HepG2 (cell line): ENCODE measurements around the gene SEPHS1. TPM values are rescaled to one million over a fixed set of nuclear protein-coding genes. Genes with fewer than 3 reads are reported as not detected.
A peak's percentile ranks its signal among the peaks of the same experiment; 100 is the strongest.

Source experiments
- CHCHD3 ChIP-seq: sonication (generic); formaldehyde crosslinking; IDR thresholded peaks from 2 replicates; pipeline ENCODE4 v1.8.0; 2022; ENCODE audit warnings: mild to moderate bottlenecking, missing genetic modification reagents, moderate library complexity
- HMG20B ChIP-seq: conservative IDR thresholded peaks from 2 replicates; pipeline ENCODE4 v1.6.1; 2016; ENCODE audit warnings: missing genetic modification reagents, missing compliant biosample characterization
- NCOA2 ChIP-seq: sonication (generic); formaldehyde crosslinking; IDR thresholded peaks from 2 replicates; pipeline ENCODE4 v1.8.0; 2022; ENCODE audit warnings: inconsistent platforms
- NONO ChIP-seq, 2 experiments: fragments of 450-650 bp in 1 of 2; sonication (generic) in 1 of 2; formaldehyde crosslinking in 1 of 2; IDR thresholded peaks in 1 of 2; conservative IDR thresholded peaks in 1 of 2; 2 replicates each; pipeline versions ENCODE4 v1.6.1 to v1.8.0; 2017 to 2022; ENCODE audit warnings: mild to moderate bottlenecking in 1 of 2, missing genetic modification reagents in 1 of 2, moderate library complexity in 1 of 2
- PHF21A ChIP-seq: sonication (generic); formaldehyde crosslinking; IDR thresholded peaks from 2 replicates; pipeline ENCODE4 v1.5.0; 2020; ENCODE audit warnings: mild to moderate bottlenecking, missing genetic modification reagents
- PHF8 ChIP-seq: sonication (generic); formaldehyde crosslinking; IDR thresholded peaks from 2 replicates; pipeline ENCODE4 v1.5.0; 2020; ENCODE audit warnings: missing genetic modification reagents
- PREB ChIP-seq: sonication (generic); formaldehyde crosslinking; IDR thresholded peaks from 2 replicates; pipeline ENCODE4 v1.4.0; 2020; ENCODE audit warnings: missing genetic modification reagents
- SKI ChIP-seq: fragments of 450-650 bp; IDR thresholded peaks from one replicate; pipeline ENCODE4 v1.6.1; 2018; ENCODE audit warnings: mild to moderate bottlenecking; ENCODE audit not compliant: partially characterized antibody
- WIZ ChIP-seq: sonication (generic); formaldehyde crosslinking; IDR thresholded peaks from 2 replicates; pipeline ENCODE4 v1.5.1; 2020; ENCODE audit warnings: mild to moderate bottlenecking, missing genetic modification reagents
- ZNF20 ChIP-seq: sonication (generic); formaldehyde crosslinking; IDR thresholded peaks from 2 replicates; pipeline ENCODE4 v1.4.0; 2020; ENCODE audit warnings: mild to moderate bottlenecking, moderate library complexity, missing genetic modification reagents
- ZNF569 ChIP-seq: sonication (generic); formaldehyde crosslinking; IDR thresholded peaks from 2 replicates; pipeline ENCODE4 v1.5.0; 2020; ENCODE audit warnings: mild to moderate bottlenecking, missing genetic modification reagents, moderate library complexity, borderline replicate concordance
- ZNF674 ChIP-seq: sonication (generic); formaldehyde crosslinking; IDR thresholded peaks from 2 replicates; pipeline ENCODE4 v1.5.0; 2020; ENCODE audit warnings: low read depth, mild to moderate bottlenecking, missing genetic modification reagents
- polyA plus RNA-seq, 8 experiments: library from polyadenylated mRNA; depleted of rRNA in 3 of 8; stranded (reverse) in 7 of 8; unstranded in 1 of 8; fragments of >200 nt; fragmentation: Illumina TruSeq in 4 of 8; extraction: Trizol in 4 of 8; gene quantifications; 2 replicates each; pipeline versions ENCODE4 v1.2.1 to v1.2.3, GENCODE V29; 2011 to 2016; ENCODE audit warnings: low read depth in 4 of 8, missing spikeins in 1 of 8, mixed read lengths in 1 of 8; ENCODE audit not compliant: insufficient read depth in 1 of 8
- total RNA-seq, 5 experiments: library from RNA; depleted of rRNA; stranded (reverse); fragments of >200 nt; fragmentation: Illumina TruSeq; extraction: Trizol; gene quantifications; 2 replicates each; pipeline ENCODE4 v1.2.3, GENCODE V29; 2016; ENCODE audit warnings: low read depth in 1 of 5
- TF ChIP-seq, protein P1 (sequence below): sonication (generic); formaldehyde crosslinking; IDR thresholded peaks from 2 replicates; pipeline ENCODE4 v1.5.0; 2020; ENCODE audit warnings: missing genetic modification reagents, mild to moderate bottlenecking, borderline replicate concordance
- TF ChIP-seq, protein P2 (sequence below): IDR thresholded peaks from 2 replicates; pipeline ENCODE4 v1.6.1; 2016; ENCODE audit warnings: mild to moderate bottlenecking, missing biosample characterization, missing genetic modification reagents
- TF ChIP-seq, protein P3 (sequence below): sonication (generic); formaldehyde crosslinking; IDR thresholded peaks from 2 replicates; pipeline ENCODE4 v1.4.0; 2020; ENCODE audit warnings: missing genetic modification reagents
- TF ChIP-seq, protein P4 (sequence below): fragments of 450-650 bp; IDR thresholded peaks from 2 replicates; pipeline ENCODE4 v1.6.1; 2017; ENCODE audit warnings: mild to moderate bottlenecking
- TF ChIP-seq, protein P5 (sequence below): IDR thresholded peaks from 2 replicates; pipeline ENCODE4 v1.6.1; 2016; ENCODE audit warnings: missing compliant biosample characterization, missing genetic modification reagents, borderline replicate concordance

SEPHS1 gene
- total and polyA plus RNA-seq, 2 of the 13 experiments (the other 11 are each of a cell fraction or from before 2014, with no cell fraction given) = 57.8 to 61.5 TPM

GRCh38 chr10:13299437-13300287 is 48.4 kb downstream of the SEPHS1 start, which contains the start of gene PHYH (continued):
- TF ChIP-seq HMG20B (CRISPR knock-in tag) = no peak
- TF ChIP-seq, protein P1, sequence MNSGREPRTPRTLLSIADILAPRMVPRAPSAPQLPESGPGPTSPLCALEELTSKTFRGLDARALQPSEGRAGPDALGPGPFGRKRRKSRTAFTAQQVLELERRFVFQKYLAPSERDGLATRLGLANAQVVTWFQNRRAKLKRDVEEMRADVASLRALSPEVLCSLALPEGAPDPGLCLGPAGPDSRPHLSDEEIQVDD (CRISPR knock-in tag) = no peak
- TF ChIP-seq PREB = no peak
- no peak for TF ChIP-seq ZNF569 (CRISPR knock-in tag)
- TF ChIP-seq SKI = peak; percentile 32
- TF ChIP-seq PHF21A (CRISPR knock-in tag) = peak; percentile 24; the same call in 1 of the 2 replicates
- TF ChIP-seq PHF8 (CRISPR knock-in tag) = peak; percentile 43; the same call in 1 of the 2 replicates
- no peak for TF ChIP-seq ZNF20 (CRISPR knock-in tag)
- TF ChIP-seq, protein P2, sequence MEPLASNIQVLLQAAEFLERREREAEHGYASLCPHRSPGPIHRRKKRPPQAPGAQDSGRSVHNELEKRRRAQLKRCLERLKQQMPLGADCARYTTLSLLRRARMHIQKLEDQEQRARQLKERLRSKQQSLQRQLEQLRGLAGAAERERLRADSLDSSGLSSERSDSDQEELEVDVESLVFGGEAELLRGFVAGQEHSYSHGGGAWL = peak; percentile 48
- TF ChIP-seq NONO (IDR thresholded peaks at IDR 0.05) = no peak
- TF ChIP-seq NONO (CRISPR knock-in tag; conservative IDR thresholded peaks at IDR 0.05) = peak; percentile 68
- TF ChIP-seq, protein P3, sequence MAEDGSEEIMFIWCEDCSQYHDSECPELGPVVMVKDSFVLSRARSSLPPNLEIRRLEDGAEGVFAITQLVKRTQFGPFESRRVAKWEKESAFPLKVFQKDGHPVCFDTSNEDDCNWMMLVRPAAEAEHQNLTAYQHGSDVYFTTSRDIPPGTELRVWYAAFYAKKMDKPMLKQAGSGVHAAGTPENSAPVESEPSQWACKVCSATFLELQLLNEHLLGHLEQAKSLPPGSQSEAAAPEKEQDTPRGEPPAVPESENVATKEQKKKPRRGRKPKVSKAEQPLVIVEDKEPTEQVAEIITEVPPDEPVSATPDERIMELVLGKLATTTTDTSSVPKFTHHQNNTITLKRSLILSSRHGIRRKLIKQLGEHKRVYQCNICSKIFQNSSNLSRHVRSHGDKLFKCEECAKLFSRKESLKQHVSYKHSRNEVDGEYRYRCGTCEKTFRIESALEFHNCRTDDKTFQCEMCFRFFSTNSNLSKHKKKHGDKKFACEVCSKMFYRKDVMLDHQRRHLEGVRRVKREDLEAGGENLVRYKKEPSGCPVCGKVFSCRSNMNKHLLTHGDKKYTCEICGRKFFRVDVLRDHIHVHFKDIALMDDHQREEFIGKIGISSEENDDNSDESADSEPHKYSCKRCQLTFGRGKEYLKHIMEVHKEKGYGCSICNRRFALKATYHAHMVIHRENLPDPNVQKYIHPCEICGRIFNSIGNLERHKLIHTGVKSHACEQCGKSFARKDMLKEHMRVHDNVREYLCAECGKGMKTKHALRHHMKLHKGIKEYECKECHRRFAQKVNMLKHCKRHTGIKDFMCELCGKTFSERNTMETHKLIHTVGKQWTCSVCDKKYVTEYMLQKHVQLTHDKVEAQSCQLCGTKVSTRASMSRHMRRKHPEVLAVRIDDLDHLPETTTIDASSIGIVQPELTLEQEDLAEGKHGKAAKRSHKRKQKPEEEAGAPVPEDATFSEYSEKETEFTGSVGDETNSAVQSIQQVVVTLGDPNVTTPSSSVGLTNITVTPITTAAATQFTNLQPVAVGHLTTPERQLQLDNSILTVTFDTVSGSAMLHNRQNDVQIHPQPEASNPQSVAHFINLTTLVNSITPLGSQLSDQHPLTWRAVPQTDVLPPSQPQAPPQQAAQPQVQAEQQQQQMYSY (CRISPR knock-in tag) = peak; percentile 43; the same call in 1 of the 2 replicates
- TF ChIP-seq, protein P4, sequence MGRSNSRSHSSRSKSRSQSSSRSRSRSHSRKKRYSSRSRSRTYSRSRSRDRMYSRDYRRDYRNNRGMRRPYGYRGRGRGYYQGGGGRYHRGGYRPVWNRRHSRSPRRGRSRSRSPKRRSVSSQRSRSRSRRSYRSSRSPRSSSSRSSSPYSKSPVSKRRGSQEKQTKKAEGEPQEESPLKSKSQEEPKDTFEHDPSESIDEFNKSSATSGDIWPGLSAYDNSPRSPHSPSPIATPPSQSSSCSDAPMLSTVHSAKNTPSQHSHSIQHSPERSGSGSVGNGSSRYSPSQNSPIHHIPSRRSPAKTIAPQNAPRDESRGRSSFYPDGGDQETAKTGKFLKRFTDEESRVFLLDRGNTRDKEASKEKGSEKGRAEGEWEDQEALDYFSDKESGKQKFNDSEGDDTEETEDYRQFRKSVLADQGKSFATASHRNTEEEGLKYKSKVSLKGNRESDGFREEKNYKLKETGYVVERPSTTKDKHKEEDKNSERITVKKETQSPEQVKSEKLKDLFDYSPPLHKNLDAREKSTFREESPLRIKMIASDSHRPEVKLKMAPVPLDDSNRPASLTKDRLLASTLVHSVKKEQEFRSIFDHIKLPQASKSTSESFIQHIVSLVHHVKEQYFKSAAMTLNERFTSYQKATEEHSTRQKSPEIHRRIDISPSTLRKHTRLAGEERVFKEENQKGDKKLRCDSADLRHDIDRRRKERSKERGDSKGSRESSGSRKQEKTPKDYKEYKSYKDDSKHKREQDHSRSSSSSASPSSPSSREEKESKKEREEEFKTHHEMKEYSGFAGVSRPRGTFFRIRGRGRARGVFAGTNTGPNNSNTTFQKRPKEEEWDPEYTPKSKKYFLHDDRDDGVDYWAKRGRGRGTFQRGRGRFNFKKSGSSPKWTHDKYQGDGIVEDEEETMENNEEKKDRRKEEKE = no peak
- TF ChIP-seq ZNF674 = peak; percentile 91; the same call in 1 of the 2 replicates
- no peak for TF ChIP-seq CHCHD3 (CRISPR knock-in tag)
- 0 out of 2 replicates have a peak, but pooled peaks have one; percentile 12 for TF ChIP-seq WIZ (CRISPR knock-in tag)
- no peak for TF ChIP-seq NCOA2 (CRISPR knock-in tag)
- TF ChIP-seq, protein P5, sequence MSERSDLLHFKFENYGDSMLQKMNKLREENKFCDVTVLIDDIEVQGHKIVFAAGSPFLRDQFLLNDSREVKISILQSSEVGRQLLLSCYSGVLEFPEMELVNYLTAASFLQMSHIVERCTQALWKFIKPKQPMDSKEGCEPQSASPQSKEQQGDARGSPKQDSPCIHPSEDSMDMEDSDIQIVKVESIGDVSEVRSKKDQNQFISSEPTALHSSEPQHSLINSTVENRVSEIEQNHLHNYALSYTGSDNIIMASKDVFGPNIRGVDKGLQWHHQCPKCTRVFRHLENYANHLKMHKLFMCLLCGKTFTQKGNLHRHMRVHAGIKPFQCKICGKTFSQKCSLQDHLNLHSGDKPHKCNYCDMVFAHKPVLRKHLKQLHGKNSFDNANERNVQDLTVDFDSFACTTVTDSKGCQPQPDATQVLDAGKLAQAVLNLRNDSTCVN (CRISPR knock-in tag) = no peak
